SK-N-SH treated with all-trans-retinoic acid at 6 μM for 48 hours (cell line): ENCODE results near the gene OR2A5.

Experiments
- POU6F1 ChIP-seq: fragments of 250-450 bp; sonication (Bioruptor Pico); IDR thresholded peaks from 2 replicates; pipeline ENCODE4 v1.8.0; 2021; ENCODE audit warnings: low read depth, mild to moderate bottlenecking, moderate library complexity, borderline replicate concordance
- RARB ChIP-seq: fragments of 250-450 bp; sonication (Bioruptor Pico); IDR thresholded peaks from 2 replicates; pipeline ENCODE4 v1.8.0; 2021; ENCODE audit warnings: mild to moderate bottlenecking, moderate library complexity
- ZFP3 ChIP-seq: fragments of 250-450 bp; sonication (Bioruptor Pico); IDR thresholded peaks from 2 replicates; pipeline ENCODE4 v1.5.0; 2020; ENCODE audit warnings: mild to moderate bottlenecking, moderate library complexity
- ZNF8 ChIP-seq: fragments of 450-650 bp; formaldehyde crosslinking; IDR thresholded peaks from 2 replicates; pipeline ENCODE4 v1.5.0; 2020; ENCODE audit warnings: mild to moderate bottlenecking, moderate library complexity

GRCh38 chr7:144050093-144050492 lies 1.3 kb downstream of the OR2A5 start:
- TF ChIP-seq ZFP3 (no peak), RARB (CRISPR knock-in tag) (no peak), ZNF8 (CRISPR knock-in tag) (no peak), POU6F1 (CRISPR knock-in tag) (no peak)
